ENCODE measurements around the gene DHRS1.

GRCh38 chr14:24258119-24258518 is 41.5 kb downstream of the DHRS1 start:
- TF ChIP-seq CTCF (IDR thresholded peaks at IDR 0.05), result no peak
- TF ChIP-seq POLR2A (IDR thresholded peaks at IDR 0.05), result no peak
- no peak for TF ChIP-seq POLR2AphosphoS5 (IDR thresholded peaks at IDR 0.05)
